Myometrial cell (primary cell): Measurements from ENCODE around the gene ANP32A. TPM values are rescaled to one million over a fixed set of nuclear protein-coding genes. Genes with fewer than 3 reads are reported as not detected.

Source experiments
- total RNA-seq: library from RNA; depleted of rRNA; stranded (reverse); fragments of >200 nt; gene quantifications from 2 replicates; pipeline ENCODE4 v1.2.3, GENCODE V29; 2015

ANP32A gene
- total RNA-seq, result 36.0 and 65.7 TPM in 2 replicates

GRCh38 chr15:68820295-68821189 lies at the start of gene ANP32A:
TSS of gene ANP32A (minus strand) at chr15:68820895. CDS start at chr15:68820751, 144 bp downstream.

Other genes starting within 250 kb of the ANP32A start
- gene CORO2B, start 241.9 kb downstream of the ANP32A start, total RNA-seq, result 28.3 and 32.6 TPM in 2 replicates
- 0.53 and 0.58 TPM in 2 replicates for gene SPESP1, start 109.6 kb upstream of the ANP32A start, total RNA-seq
- 0.29 and 0.71 TPM in 2 replicates for gene NOX5, start 193.8 kb upstream of the ANP32A start, total RNA-seq